NCI-H2196 (cell line): ENCODE results near the gene ZNF423.

Source experiments
- DNase-seq: peaks from one replicate; lab custom pipeline; 2025; ENCODE audit not compliant: unreplicated experiment; lab: John Stamatoyannopoulos, UW

Gene ZNF423

DNA sequence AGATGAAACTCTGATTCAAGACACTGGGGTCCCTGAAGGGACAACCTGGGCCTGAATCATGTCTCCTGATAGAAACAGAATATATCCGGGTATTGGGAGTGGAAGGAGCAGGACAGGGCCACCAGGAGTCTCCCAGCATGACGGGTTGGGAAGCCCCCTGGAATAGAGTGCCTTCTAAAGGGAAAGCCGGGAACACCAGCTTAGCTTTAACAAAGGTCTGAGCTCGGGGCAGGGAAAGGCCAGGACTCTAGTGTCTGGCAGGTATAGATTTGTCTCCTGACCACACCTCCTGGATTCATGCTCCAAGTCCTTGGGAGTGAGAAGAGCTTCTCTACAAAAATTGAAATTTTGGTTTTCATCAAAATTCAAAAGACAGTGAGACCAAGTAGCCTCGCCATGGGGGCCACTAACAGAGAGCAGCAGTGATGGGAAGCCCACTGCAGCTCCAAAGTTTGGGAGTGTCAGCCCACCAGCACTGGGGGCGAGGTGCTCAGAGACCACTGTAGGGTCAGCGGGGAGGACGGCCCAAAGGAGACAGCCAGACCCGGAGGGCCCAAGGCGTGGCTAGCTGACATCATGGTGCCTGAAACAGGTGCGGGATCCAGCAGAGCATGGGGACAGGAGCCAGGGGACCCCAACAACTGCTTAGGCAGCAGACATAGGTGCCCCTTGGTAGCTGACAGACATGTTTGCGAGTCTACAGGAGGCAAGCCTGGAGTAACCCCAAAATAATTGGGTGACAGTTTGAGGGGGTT, 401.3 kb downstream of the ZNF423 start:
- DNase-seq, result no peak

DNA sequence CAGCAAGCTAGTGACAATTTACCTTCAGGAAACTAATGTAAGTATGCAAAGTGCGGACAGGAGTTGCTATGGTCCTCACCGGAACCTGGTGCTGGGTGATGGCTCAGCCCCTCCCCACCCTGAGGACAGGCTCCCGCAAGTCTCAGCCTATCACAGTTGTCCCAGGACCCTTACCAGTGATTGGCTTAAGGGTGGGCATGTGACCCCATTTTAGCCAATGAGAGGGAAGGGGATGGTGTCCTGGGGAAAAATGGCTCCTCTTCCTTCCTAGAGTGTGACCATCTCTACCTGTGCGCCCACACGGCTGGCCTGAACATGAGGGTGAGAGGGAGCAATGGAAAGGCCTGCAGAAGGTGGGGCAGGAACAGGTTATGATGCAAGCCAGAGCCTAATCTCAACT, 401.9 kb downstream of the ZNF423 start:
- no peak for DNase-seq

DNA sequence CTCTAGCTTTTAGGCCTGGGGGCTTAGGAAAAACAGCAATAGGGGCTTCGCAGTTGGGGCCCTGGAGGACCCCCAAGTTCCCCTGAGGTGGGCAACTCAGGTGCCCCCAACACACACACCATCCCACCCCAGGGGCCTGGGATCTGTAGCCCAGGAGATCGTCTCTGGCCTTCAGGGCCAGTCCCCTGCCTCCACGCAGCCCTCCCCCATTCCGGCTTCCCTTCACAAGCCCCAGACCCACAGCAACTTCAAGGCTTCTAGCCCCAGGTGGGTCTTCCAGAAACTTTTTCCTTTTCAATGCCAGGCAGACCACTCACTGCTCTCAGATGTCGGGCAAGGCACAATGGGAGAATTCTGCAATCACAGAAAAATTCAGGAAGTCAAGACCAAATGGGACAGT, 402.9 kb downstream of the ZNF423 start:
- no peak for DNase-seq

DNA sequence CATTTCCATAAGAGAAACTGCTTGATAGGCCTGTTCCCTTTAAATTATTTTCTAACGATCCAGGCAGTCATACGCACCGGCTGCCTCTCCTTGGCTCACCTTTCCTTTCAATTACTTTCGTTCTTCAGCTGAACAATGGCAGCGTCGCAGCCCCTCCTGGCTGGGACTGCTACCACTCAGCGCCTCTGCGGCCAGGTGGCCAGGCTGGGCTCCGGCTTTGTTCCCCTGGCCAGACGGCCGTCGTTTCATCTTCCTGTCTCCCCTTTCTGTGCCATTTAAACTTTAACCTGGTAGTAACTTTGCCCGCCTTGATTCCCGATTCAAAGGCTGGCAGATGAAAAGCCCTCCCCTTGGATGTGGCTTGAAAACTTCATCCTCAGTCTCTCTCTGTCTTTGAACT, 403.3 kb downstream of the ZNF423 start:
- no peak for DNase-seq

DNA sequence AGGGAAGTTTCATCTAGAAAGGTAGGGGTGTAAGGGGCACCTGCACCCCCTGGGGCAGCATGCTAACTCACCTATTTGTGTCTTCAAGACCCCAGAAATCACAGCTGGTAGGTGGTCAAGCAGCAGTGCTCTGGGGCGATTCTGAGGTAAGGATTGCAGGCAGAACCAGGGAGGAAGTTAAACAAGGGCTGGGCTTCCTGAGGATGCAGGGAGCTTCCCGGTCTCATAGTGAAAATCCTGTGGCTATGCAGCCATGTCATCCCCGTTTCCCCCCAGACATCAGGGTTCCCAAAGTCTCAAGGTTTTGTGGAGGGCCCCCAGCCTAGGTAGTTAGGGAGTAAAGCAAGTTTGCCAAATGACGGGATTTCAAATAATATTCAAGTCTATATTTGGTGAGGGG, 403.8 kb downstream of the ZNF423 start:
- DNase-seq, result no peak

DNA sequence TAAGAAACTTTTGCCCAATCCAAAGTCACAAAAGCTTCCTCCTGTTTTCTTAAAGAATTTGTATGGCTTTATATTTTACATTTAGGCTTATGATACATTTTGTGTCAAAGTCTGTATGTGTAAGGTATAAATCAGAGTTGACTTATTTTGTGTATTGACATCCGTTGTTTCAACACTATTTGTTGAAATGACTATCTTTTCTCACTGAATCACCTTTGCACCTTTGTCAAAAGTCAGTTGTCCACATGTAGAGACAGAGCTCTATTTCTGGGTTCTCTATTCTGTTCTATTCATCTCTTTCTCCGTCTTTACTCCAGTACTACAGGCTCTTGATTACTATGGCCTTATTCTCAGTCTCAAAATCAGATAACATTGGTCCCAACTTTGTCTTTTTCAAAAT, 409.1 kb downstream of the ZNF423 start:
- DNase-seq, result no peak

DNA sequence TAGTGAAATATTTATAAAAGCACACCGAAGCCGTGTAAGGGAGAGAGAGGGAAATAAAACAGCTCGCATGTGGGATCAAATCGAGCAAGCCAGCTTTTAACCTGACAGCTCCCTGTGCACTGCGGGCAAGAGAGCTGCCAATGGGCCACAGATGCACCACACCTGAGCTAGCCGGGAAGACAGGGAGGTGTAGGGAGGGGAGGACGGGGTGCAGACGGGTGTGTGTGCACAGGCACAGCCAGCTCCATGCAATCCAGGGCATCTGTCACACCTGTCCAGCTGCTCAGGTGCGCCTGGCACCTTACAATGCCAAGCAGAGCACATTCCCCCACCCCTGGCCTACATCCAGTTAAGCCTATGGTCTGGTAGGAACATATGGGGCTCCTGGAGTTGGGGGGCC, 412.3 kb downstream of the ZNF423 start:
- no peak for DNase-seq

DNA sequence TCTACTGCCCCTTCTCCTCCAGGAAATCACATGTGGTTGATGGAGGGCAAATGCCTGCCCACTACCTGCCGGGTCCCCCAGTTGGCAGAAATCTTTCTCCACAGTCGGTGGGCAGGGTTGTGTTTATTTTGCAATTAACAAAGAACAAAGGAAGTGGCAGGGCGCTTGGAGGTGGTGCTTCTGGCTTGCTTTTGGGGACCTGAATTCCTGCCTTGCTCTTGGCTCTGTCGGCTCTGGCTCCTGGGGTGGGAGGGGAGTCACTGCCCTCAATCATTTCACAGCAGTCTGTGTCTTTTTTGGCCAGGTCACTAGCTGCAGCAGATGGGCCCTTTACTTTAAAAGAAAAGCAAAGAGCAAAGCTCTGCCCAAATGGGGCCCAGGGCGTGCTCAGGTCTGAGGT, 413.1 kb downstream of the ZNF423 start:
- DNase-seq, result no peak

DNA sequence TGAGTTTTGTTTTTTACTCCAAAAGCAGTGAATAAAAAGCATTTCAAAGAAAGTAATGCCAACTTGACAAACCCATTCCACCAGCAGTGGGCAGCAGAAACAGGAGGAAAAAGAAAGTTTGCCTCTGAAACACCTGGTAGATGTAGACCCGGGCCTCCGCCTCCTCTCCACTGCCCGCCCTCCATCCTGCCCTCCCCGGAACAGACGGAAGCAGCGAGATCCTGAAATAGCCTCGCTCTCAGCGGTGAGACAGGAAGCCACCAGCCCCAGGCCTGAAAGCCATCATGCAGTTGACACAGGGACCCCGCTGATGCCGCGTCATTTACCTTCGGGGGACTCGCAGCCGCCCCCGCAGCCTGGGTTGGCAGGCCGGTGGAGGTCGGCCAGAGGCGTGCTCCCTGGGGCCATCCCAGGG, 414.5 kb downstream of the ZNF423 start:
- no peak for DNase-seq

DNA sequence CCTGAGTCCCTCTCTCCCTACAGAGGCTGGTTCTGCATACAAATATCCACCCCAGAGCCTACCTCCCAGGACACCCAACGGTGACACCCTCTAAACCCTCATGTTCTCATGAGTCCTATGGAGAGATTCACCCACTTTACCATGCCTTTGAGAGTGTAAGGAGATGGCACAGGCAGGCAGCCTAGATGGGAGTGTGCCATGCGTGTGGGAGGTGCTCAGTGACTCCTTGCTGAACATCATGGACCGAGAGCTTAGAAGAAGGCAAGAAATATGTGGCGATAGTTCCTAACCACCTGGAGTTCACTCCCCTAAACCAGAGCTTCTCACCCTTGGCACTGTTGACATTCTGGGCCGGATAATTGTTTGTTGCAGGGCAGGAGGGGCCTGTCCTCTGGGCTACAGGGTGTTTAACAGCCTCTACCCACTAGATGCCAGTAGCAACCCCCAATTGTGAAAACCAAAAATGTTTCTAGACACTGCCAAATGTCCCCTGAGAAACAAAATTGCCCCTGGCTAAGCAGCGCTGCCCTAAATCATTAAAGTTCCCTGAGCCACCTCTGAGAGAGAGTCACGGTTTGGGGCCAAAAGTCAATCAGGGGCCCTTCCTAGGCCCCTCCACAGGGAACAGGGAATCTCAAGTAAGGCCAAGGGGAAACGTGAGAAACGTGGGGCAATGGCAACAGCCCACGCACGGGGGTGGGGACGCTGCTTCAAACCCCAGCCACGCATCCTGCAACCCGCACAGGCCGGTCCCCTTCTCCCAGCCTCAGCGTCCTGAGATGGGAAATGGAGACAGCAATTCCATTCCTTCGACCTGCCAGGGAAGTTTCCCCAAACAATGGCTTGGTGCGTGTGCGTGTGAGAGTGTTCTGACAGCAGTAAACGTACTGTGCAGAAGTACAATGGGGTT, 415.5 kb downstream of the ZNF423 start:
- DNase-seq, result no peak

DNA sequence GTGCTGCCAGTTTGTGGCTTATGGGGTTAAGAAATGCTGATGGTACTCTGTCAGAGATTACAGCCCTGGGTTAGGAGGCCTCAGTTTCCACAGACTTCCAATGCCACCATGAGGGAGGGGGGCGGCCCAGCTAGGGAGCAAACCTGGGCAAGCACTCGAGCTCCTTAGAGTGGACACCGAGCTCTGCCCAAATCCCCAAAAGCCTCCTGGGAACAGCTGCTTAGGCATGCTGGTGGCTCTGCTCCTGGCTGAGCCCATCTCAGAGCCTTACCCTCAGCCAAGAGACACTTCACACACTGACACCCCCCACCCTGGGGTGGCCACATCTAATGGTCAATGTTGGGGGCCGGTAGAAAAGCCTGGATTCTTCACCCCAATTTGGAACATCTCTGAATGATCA, 416.2 kb downstream of the ZNF423 start:
- DNase-seq, result no peak

DNA sequence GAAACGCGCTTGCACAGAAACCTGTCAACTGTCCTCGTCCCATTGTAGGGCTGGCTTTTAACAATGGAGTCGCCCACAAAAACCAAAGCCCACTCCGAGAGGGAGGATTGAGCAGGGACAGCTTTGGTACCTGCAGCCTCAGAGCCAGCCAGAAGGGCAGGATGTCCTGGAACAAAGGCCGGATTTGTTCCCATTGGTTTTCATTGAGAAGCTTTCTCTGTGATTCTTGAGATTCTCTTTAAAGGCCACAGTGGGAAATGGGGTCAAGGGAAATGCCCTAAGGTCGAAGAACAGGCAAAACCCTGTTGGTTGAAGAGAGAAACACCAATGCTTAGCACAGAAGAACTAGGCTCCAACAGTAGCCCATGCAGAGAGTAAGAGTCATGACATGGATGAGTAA, 416.9 kb downstream of the ZNF423 start:
- no peak for DNase-seq
